Spinal cord (tissue), 10 donors: ENCODE measurements around the gene SENP6. TPM values are rescaled to one million over a fixed set of nuclear protein-coding genes. Genes with fewer than 3 reads are reported as not detected.
"Not testable (repeated sequence)": the region's sequence is repeated elsewhere in the genome, so short reads cannot be mapped to it uniquely, and the experiment has no call there.

Experiments used
- DNase-seq, 6 donors: peaks; one replicate each; pipeline versions ENCODE4 v3.0.0 to v3.0.0-alpha.2; 2013 to 2015; ENCODE audit warnings: low spot score in 6 of 6, low read depth in 4 of 6
- H3K27ac ChIP-seq: one replicate; pipeline ENCODE4 v1.5.1; 2013; ENCODE audit warnings: low read depth, low read length, control low read depth
- H3K27me3 ChIP-seq: one replicate; pipeline ENCODE4 v1.6.1; 2013; ENCODE audit warnings: low read length; ENCODE audit not compliant: control insufficient read depth, insufficient read depth
- H3K36me3 ChIP-seq: one replicate; pipeline ENCODE4 v1.6.1; 2013; ENCODE audit warnings: low read length; ENCODE audit not compliant: control insufficient read depth, insufficient read depth
- H3K4me1 ChIP-seq: one replicate; pipeline ENCODE4 v1.6.1; 2013; ENCODE audit warnings: low read length; ENCODE audit not compliant: control insufficient read depth, insufficient read depth
- H3K4me3 ChIP-seq: one replicate; pipeline ENCODE4 v1.5.1; 2013; ENCODE audit warnings: low read depth, low read length, control low read depth
- H3K9me3 ChIP-seq: one replicate; pipeline ENCODE4 v1.6.1; 2013; ENCODE audit warnings: low read length; ENCODE audit not compliant: control insufficient read depth, insufficient read depth
- WGBS: methylation state at CpG from one replicate; pipeline ENCODE4 v1.1.5; 2013; ENCODE audit warnings: missing lambda C conversion rate; ENCODE audit not compliant: insufficient coverage; 5-methylcytosine and 5-hydroxymethylcytosine counted together
- polyA plus RNA-seq, 2 donors: library from polyadenylated mRNA; unstranded; fragments of 120-200 nt; gene quantifications; one replicate each; pipeline ENCODE4 v1.2.1, GENCODE V29; 2013; ENCODE audit not compliant: insufficient read length in 2 of 2
- total RNA-seq, 2 donors: library from RNA; depleted of rRNA in 1 of 2; stranded (reverse); fragments of 120-200 nt in 1 of 2; fragments of >200 nt in 1 of 2; gene quantifications; one replicate each; pipeline versions ENCODE4 v1.2.3 to v1.2.4, GENCODE V29; 2013 to 2014
- donor health status: healthy.

The SENP6 gene
- total and polyA plus RNA-seq, 4 donors = 76.1 to 174 (median 102) TPM

DNA sequence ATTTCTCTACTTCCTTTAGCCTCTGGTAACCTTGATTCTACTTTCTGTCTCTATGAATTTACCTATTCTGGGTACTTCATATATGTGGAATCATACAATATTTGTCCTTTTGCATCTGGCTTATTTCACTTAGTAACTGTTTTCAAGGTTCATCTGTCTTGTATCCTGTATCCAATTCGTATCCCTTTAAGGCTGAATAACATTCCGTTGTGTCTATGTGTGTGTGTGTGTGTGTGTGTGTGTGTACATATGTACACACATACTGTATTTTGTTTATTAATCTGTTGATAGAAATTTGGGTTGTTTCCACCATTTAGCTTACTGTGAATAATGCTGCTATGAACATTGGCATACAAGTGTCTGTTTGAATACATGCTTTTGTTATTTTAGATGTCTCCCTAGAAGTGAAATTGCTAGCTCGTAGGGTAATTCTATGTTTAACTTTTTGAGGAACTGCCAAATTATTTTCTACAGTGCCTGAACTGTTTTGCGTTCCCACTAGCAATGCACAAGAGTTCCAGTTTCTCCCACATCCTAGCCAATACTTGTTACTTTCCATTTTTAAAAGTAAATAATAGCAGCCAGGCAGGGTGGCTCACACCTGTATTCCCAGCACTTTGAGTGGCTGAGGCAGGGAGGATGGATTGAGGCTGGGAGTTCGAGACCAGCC lies 17.7 kb downstream of the SENP6 start:
- Histone ChIP-seq H3K27ac (no peak overlapping the region), H3K27me3 (no peaks in the 10 kb centered on the region), H3K4me1 (no peaks in the 10 kb centered on the region), H3K4me3 (no peak overlapping the region), H3K9me3 (peaks cover 5% of the 10 kb centered on the region), H3K36me3 (no peaks in the 10 kb centered on the region)
- no CpG with 5 or more reads among the region's 5 CpGs for WGBS
- DNase-seq = peak in 1 of 6 donors; percentile 20

GRCh38 chr6:75620381-75621304 lies 19.0 kb downstream of the SENP6 start:
- H3K4me3 ChIP-seq = no peak overlapping the region
- no peak for DNase-seq
- H3K27ac ChIP-seq = no peak overlapping the region
- WGBS = 33% methylated on average over 1 of the region's 7 CpGs
- no peaks in the 10 kb centered on the region for H3K4me1 ChIP-seq
- peaks cover 5% of the 10 kb centered on the region for H3K9me3 ChIP-seq
- H3K27me3 ChIP-seq = no peaks in the 10 kb centered on the region
- H3K36me3 ChIP-seq = peaks cover 8% of the 10 kb centered on the region

GRCh38 chr6:75621846-75622245 lies 20.2 kb downstream of the SENP6 start:
- no peak for DNase-seq
- no peak overlapping the region for H3K27ac ChIP-seq
- H3K4me3 ChIP-seq = no peak overlapping the region
- peaks cover 8% of the 10 kb centered on the region for H3K36me3 ChIP-seq
- peaks cover 5% of the 10 kb centered on the region for H3K9me3 ChIP-seq
- no peaks in the 10 kb centered on the region for H3K27me3 ChIP-seq
- no peaks in the 10 kb centered on the region for H3K4me1 ChIP-seq

GRCh38 chr6:75623491-75623890 lies 21.8 kb downstream of the SENP6 start:
- H3K9me3 ChIP-seq = peaks cover 2% of the 10 kb centered on the region
- peaks cover 11% of the 10 kb centered on the region for H3K36me3 ChIP-seq
- no peaks in the 10 kb centered on the region for H3K4me1 ChIP-seq
- H3K27me3 ChIP-seq = no peaks in the 10 kb centered on the region
- no peak for DNase-seq
- no CpG with 5 or more reads among the region's 1 CpG for WGBS
- H3K27ac ChIP-seq = no peak overlapping the region
- no peak overlapping the region for H3K4me3 ChIP-seq

GRCh38 chr6:75624335-75624734 lies 22.7 kb downstream of the SENP6 start:
- no peak for DNase-seq
- no peak overlapping the region for H3K4me3 ChIP-seq
- H3K4me1 ChIP-seq = no peaks in the 10 kb centered on the region
- H3K36me3 ChIP-seq = peaks cover 15% of the 10 kb centered on the region
- WGBS = no CpG with 5 or more reads among the region's 4 CpGs
- no peak overlapping the region for H3K27ac ChIP-seq
- no peaks in the 10 kb centered on the region for H3K27me3 ChIP-seq
- no peaks in the 10 kb centered on the region for H3K9me3 ChIP-seq

DNA sequence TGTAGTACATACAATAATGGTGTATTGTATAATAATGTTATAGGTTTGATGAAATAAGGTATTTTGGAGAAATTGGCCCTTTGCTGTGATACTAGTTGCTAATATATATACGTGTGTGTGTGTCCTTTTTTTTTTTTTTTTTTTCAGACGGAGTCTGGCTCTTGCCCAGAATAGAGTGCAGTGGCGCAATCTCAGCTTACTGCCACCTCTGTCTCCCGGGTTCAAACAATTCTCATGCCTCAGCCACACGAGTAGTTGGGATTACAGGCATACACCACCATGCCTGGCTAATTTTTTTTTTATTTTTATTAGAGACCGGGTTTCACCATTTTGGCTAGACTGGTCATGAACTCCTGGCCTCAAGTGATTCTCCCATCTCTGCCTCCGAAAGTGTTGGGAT lies 23.3 kb downstream of the SENP6 start:
- Histone ChIP-seq H3K4me1 (no peaks in the 10 kb centered on the region), H3K4me3 (no peak overlapping the region), H3K27me3 (no peaks in the 10 kb centered on the region), H3K9me3 (no peaks in the 10 kb centered on the region), H3K27ac (no peak overlapping the region), H3K36me3 (peaks cover 17% of the 10 kb centered on the region)
- WGBS = no CpG with 5 or more reads among the region's 7 CpGs
- DNase-seq = no peak

GRCh38 chr6:75626561-75626960 lies 24.9 kb downstream of the SENP6 start:
- H3K9me3 ChIP-seq = no peaks in the 10 kb centered on the region
- no peaks in the 10 kb centered on the region for H3K4me1 ChIP-seq
- no peaks in the 10 kb centered on the region for H3K27me3 ChIP-seq
- H3K4me3 ChIP-seq = no peak overlapping the region
- no CpG with 5 or more reads among the region's 2 CpGs for WGBS
- DNase-seq = no peak
- H3K27ac ChIP-seq = no peak overlapping the region
- peaks cover 17% of the 10 kb centered on the region for H3K36me3 ChIP-seq

DNA sequence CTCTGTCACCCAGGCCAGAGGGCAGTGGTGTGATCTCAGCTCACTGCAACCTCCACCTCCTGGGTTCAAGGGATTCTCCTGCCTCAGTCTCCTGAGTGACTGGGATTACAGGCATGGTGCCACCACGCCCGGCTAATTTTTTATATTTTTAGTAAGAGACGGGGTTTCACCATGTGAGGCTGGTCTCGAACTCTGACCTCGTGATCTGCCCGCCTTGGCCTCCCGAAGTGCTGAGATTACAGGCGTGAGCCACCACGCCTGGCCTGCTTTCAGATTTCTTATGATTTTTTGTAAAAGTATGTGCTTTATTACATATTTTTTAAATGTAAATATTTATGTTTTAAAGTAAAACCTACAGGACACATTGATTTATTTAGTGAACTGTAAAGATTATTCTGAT lies 26.0 kb downstream of the SENP6 start:
- 100% methylated on average over 1 of the region's 9 CpGs for WGBS
- not testable (repeated sequence) for H3K4me1 ChIP-seq, DNase-seq, H3K27ac ChIP-seq, H3K9me3 ChIP-seq, H3K4me3 ChIP-seq, H3K27me3 ChIP-seq
- H3K36me3 ChIP-seq = peaks cover 17% of the 10 kb centered on the region

DNA sequence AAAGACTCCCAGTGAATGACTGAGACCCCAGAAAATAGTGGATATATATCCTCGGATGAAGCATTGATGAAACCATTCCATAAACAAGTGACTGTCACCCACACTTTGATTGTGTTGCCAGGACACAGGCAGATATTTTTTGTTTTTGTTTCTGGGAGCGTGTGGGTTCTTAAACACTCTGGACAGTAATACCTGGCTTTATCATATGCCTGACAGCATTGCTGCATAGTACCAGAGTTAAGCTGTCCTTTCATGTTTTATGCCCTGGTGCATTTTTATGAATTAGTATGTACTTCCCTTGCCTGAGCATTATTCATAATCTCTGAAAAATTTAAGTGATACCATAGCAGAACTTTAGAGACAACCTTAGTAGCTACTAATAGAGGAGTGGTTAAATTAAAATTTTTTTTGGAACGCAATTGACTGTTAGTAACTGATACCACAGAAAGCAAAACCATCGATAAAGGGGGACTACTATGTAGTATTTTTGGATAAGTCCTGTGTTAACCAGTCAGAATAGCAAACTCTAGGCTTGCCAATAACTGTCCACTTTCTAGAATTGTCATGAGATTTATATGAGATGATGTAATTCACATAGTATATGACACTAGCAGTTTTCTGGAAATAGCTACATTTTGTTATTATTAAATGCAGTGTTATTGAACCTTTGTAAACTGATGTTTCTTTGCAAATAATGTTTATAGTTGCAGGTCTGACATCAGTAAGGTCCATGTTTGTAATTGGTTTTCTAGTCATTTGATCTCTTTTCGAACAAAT lies 30.4 kb downstream of the SENP6 start:
- H3K27ac ChIP-seq = no peak overlapping the region

More for the DNA sequence above, 30.4 kb downstream of the SENP6 start:
- Histone ChIP-seq H3K36me3 (peaks cover 9% of the 10 kb centered on the region), H3K4me1 (no peaks in the 10 kb centered on the region), H3K27me3 (no peaks in the 10 kb centered on the region), H3K9me3 (no peaks in the 10 kb centered on the region), H3K4me3 (no peak overlapping the region)
- no peak for DNase-seq
- 100% methylated on average over 2 of the region's 5 CpGs for WGBS
